PC-9 (cell line): Measurements from ENCODE around the gene DDX56.

ENCODE experiments used
- CTCF ChIP-seq: fragments of 200-600 bp; sonication (generic); conservative IDR thresholded peaks from 2 replicates; pipeline ENCODE4 v1.6.1; 2017; ENCODE audit warnings: mixed run types, antibody characterized with exemption, mild to moderate bottlenecking, moderate library complexity
- EZH2 ChIP-seq: fragments of 200-600 bp; sonication (generic); IDR thresholded peaks from 2 replicates; pipeline ENCODE4 v1.8.0; 2017; ENCODE audit warnings: antibody characterized with exemption, low read depth

GRCh38 chr7:44521347-44522095 is 52.2 kb downstream of the DDX56 start:
- TF ChIP-seq EZH2 (no peak), CTCF (no peak)
